Aorta (tissue), 5 donors: Measurements from ENCODE around the gene PSG6. TPM values are rescaled to one million over a fixed set of nuclear protein-coding genes. Genes with fewer than 3 reads are reported as not detected.
"Not testable (repeated sequence)": the region's sequence is repeated elsewhere in the genome, so short reads cannot be mapped to it uniquely, and the experiment has no call there.

Experiments
- ATAC-seq: fragments of 200-7000 bp; cut with Tn5 transposase; one replicate; pipeline ENCODE4 v1.9.1; 2022; ENCODE audit warnings: moderate library complexity; ENCODE audit not compliant: low FRiP score
- DNase-seq, 2 donors: peaks; one replicate each; pipeline ENCODE4 v3.0.0-alpha.2; 2020
- H3K27ac ChIP-seq, 2 donors: one replicate each; pipeline ENCODE4 v1.5.1; 2013; ENCODE audit warnings: low read length in 2 of 2, mild to moderate bottlenecking in 2 of 2, moderate library complexity in 2 of 2, control low read depth in 1 of 2, inconsistent platforms in 1 of 2, low read depth in 1 of 2
- H3K27me3 ChIP-seq, 2 donors: one replicate each; pipeline ENCODE4 v1.6.1; 2013; ENCODE audit warnings: control low read depth in 1 of 2, low read length in 1 of 2, mild to moderate bottlenecking in 1 of 2, moderate library complexity in 1 of 2; ENCODE audit not compliant: insufficient read depth in 2 of 2, control insufficient read depth in 1 of 2
- H3K36me3 ChIP-seq, 2 donors: one replicate each; pipeline ENCODE4 v1.6.1; 2013; ENCODE audit warnings: control low read depth in 1 of 2, low read length in 1 of 2, mild to moderate bottlenecking in 1 of 2; ENCODE audit not compliant: insufficient read depth in 2 of 2, control insufficient read depth in 1 of 2
- H3K4me1 ChIP-seq, 2 donors: one replicate each; pipeline ENCODE4 v1.6.1; 2013; ENCODE audit warnings: low read length in 2 of 2, control low read depth in 1 of 2, mild to moderate bottlenecking in 1 of 2, moderate library complexity in 1 of 2; ENCODE audit not compliant: insufficient read depth in 2 of 2, control insufficient read depth in 1 of 2
- H3K4me3 ChIP-seq, 2 donors: one replicate each; pipeline ENCODE4 v1.5.1; 2013; ENCODE audit warnings: low read length in 2 of 2, control low read depth in 1 of 2, mild to moderate bottlenecking in 1 of 2
- H3K9me3 ChIP-seq: one replicate; pipeline ENCODE4 v1.6.1; 2013; ENCODE audit warnings: mild to moderate bottlenecking, low read length; ENCODE audit not compliant: control insufficient read depth
- WGBS, 2 donors: extraction: QIAGEN DNeasy Blood & Tissue Kit; methylation state at CpG; one replicate each; pipeline ENCODE4 v1.1.7; 2013; 5-methylcytosine and 5-hydroxymethylcytosine counted together
- intact Hi-C, 2 donors: fragments of 100-400 bp; cut with DNase I; formaldehyde crosslinking; loops; one replicate each; pipeline versions ENCODE4 v1.14.2 to v1.15.0; 2022
- polyA plus RNA-seq, 2 donors: library from polyadenylated mRNA; stranded (reverse); fragments of 200-250 nt; gene quantifications; one replicate each; pipeline ENCODE4 v1.2.3, GENCODE V29; 2013
- total RNA-seq, 2 donors: library from RNA; stranded (reverse); fragmentation: NEBNext Ultra II Directional; extraction: Animal tissue kit (Norgen Biotek cat#: 25700); gene quantifications; one replicate each; pipeline ENCODE4 v1.2.1, GENCODE V29; 2021
- donor health status: healthy with polysubstance abuse.
- donor health status: Bipolar disorder and iron deficiency.
- donor health status: DM: no; HTN: no; CAD: no.
- donor health status: DM: no; HTN: no; CAD: no.
- donor health status: DM: yes; HTN: yes; CAD: no.

Gene PSG6
- total and polyA plus RNA-seq, 4 donors: not detected

DNA sequence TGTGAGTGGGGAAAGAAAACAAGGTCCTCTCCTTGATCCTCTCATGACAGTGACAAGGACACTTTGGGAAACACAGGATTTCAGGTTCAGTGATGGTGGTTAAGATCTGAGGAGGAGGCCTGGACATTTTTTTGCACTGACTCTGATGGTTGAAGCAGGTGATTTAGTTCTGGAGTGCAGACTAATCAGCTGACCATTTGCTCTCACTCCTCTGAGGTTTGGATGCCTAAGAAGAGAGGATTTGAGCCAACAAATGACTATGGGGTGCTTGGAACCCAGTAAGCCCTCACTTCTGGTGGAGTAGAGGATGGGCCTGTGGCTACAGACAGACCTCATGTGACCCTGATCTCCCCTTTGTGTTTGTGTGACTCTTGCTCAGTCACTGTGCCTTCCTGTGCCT lies 41.1 kb downstream of the PSG6 start:
- ATAC-seq, DNase-seq, H3K4me1 ChIP-seq, H3K36me3 ChIP-seq, H3K4me3 ChIP-seq, intact Hi-C loops, H3K27ac ChIP-seq, H3K27me3 ChIP-seq, H3K9me3 ChIP-seq: not testable (repeated sequence)

DNA sequence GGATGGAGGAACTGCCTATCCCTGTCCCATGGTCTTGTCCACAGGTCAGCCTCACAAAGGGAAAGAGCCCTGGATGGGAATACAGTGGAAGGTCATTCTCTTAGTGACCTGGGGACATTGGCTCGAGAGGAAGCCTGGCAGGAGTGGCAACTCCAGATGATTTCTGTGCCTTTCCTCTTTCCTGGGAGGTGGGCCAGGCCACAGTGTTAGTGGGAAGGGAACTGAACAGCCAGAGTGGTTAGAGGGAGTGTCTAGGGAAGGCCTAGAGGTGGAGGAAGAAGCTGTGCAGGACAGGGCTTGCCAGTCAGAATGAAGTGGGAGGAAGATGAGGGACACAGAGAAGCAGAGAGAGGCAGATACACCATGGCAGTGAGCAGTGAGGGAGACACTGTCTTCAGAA lies 41.8 kb downstream of the PSG6 start:
- H3K27ac ChIP-seq, ATAC-seq, H3K4me1 ChIP-seq, H3K9me3 ChIP-seq, DNase-seq, H3K36me3 ChIP-seq, H3K27me3 ChIP-seq, intact Hi-C loops, H3K4me3 ChIP-seq: not testable (repeated sequence)
- 47 to 53% methylated on average over 1 of the region's 1 CpG for WGBS, 2 donors

DNA sequence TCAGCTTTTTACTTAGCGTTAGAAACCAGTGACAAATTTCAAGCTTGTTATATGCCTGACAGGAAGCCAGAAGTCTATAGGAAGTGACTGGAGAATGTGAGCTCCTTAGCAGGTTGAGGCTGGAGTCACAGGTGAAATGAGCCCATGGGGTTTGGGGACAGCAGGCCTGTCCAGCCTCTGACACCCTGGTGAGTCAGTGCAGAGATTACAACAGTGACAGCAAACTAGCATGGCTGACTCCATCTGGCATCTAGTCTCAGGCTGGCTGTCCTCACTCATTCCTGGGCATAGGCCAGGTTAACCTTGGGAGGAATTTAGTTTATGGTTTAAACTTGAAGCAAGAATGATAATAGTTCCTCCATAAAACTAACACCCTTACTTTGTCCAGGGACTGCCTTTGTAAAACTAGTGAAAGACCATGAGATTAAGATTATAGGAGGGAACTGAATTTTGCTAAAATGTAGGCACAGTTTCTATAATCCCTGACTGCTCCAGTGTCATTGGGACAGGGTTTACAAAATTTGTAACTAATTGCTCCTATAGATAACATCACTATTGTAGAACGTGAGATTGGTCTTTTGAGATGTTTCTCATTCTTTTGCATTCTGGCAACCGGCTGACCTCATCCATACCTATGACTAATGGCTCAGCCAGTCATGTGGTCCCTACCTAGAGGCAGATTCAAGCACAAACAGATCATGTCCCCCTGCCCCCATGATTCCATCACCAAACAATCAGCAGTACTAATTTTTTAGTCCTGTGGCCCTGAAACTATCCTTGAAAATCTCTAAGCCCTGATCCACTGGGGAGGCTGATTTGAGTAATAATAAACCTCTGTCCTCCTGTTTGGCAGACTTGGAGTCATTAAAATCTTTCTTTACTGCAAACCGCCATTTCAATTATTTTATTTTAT lies 42.5 kb downstream of the PSG6 start:
- H3K27ac ChIP-seq, ATAC-seq, H3K4me3 ChIP-seq, DNase-seq, H3K36me3 ChIP-seq, H3K9me3 ChIP-seq, H3K27me3 ChIP-seq, H3K4me1 ChIP-seq, intact Hi-C loops: not testable (repeated sequence)
- 58 to 60% methylated on average over 4 of the region's 4 CpGs for WGBS, 2 donors

DNA sequence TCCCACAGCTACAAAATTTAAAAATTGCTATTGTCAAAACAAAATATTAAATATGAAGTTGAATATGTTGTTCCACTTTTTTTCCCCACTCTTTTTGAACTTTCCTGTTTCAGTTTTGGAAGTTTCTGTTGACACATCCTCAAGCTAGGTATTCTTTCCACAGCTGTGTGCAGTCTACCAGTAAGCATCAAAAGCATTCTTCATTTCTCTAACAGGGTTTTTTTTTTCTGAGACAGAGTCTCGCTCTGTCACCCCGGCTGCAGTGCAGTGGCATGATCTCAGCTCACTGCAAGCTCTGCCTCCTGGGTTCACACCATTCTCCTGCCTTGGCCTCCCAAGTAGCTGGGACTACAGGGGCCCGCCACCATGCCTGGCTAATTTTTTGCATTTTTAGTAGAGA lies 43.6 kb downstream of the PSG6 start:
- ATAC-seq, H3K4me1 ChIP-seq, DNase-seq, intact Hi-C loops, H3K4me3 ChIP-seq, H3K27ac ChIP-seq, H3K27me3 ChIP-seq, H3K36me3 ChIP-seq, H3K9me3 ChIP-seq: not testable (repeated sequence)
- 72 to 78% methylated on average over 3 of the region's 3 CpGs for WGBS, 2 donors

GRCh38 chr19:42872608-42873007 lies 45.1 kb downstream of the PSG6 start:
- intact Hi-C loops: no loop called here
- WGBS, 2 donors: 63 to 66% methylated on average over 3 of the region's 3 CpGs
- peaks cover 2% of the 10 kb centered on the region for H3K9me3 ChIP-seq
- DNase-seq (no peak), ATAC-seq (no peak)
- H3K27ac ChIP-seq: no peak overlapping the region
- H3K4me3 ChIP-seq: no peak overlapping the region
- H3K36me3 ChIP-seq: no peaks in the 10 kb centered on the region
- H3K4me1 ChIP-seq: no peaks in the 10 kb centered on the region
- H3K27me3 ChIP-seq: no peaks in the 10 kb centered on the region

- Histone ChIP-seq H3K9me3 (no peaks in the 10 kb centered on the region), H3K27ac (no peak overlapping the region), H3K4me1 (no peaks in the 10 kb centered on the region), H3K27me3 (no peaks in the 10 kb centered on the region), H3K36me3 (no peaks in the 10 kb centered on the region), H3K4me3 (no peak overlapping the region)
- intact Hi-C loops: loop anchor here in 1 of 2 donors (10.0 kb wide), 1 partner anchor 63 kb away; no protein-coding TSS in a partner anchor
- WGBS, 2 donors: 64 to 70% methylated on average over 5 of the region's 5 CpGs
- DNase-seq: no peak
- ATAC-seq: no peak
Measured at GRCh38 chr19:42857544-42857867, 60.2 kb downstream of the PSG6 start.

DNA sequence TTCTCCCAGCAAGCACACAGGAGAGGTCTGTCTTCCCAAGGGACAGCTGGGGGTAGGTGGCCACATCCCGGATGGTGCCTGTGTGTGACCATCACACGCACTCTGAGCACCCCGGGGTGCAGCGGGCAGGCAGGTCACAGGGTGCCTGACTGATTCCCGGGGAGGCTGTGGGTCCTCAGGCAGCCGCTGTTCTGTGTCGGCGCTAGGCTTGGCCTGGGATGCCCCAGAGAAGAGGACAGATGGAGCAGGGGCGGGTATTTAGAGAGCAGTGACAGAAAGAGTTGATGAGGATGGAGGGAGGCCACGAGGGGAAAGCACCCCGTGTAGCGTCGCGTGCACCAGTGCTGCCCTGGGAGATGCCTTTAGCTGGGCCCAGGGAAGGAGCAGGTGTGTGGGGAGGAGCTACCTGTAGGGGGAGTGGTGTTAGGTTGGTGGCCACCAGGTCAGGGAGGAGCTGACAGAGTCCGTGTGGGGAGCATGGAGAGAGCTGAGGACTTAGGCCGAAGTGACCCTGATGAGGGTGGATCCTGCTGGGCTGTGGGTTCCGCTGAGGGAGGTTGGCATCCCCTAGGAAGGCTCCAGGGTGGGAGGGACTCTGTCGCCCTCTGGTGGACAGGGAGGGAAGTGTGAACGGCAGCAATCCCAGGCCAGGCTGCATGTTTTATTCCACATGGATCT lies 60.7 kb downstream of the PSG6 start:
- not testable (repeated sequence) for ATAC-seq, H3K4me3 ChIP-seq, H3K27me3 ChIP-seq, H3K4me1 ChIP-seq, H3K27ac ChIP-seq, H3K9me3 ChIP-seq, H3K36me3 ChIP-seq, DNase-seq
- intact Hi-C loops: loop anchor here in 1 of 2 donors (10.0 kb wide), 1 partner anchor 62 kb away; no protein-coding TSS in a partner anchor
- 79 to 87% methylated on average over 19 of the region's 19 CpGs for WGBS, 2 donors

DNA sequence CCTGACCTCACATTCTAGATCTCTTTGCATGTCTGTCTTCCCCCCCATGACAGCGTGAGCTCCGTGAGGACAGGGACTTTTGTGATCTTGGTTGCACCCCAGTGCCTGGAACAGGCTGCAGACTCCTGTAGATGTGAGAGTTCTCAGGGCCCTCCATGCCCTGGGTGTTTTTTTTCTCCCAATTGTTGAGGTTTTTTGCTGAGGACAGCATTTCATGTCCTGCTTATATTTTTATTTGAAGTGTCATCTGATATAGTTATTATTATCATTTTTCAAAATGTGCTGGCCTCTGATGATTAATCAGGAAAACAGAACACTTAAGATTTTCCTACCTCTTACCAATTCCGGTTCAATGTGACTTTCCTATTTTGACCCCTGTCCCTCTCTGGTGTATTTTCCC lies 62.9 kb downstream of the PSG6 start:
- WGBS, 2 donors: 85 to 88% methylated on average over 1 of the region's 3 CpGs
- not testable (repeated sequence) for H3K4me1 ChIP-seq, H3K27me3 ChIP-seq, H3K9me3 ChIP-seq, H3K36me3 ChIP-seq, H3K4me3 ChIP-seq, ATAC-seq, H3K27ac ChIP-seq, DNase-seq
- intact Hi-C loops: loop anchor here in 1 of 2 donors (10.0 kb wide), 1 partner anchor 60 kb away; no protein-coding TSS in a partner anchor

GRCh38 chr19:42853231-42853630 lies 64.5 kb downstream of the PSG6 start:
- H3K27me3 ChIP-seq, H3K4me3 ChIP-seq, H3K36me3 ChIP-seq, H3K27ac ChIP-seq, DNase-seq, H3K4me1 ChIP-seq, ATAC-seq, H3K9me3 ChIP-seq: not testable (repeated sequence)
- 79 to 80% methylated on average over 1 of the region's 1 CpG for WGBS, 2 donors
- intact Hi-C loops: loop anchor here in 1 of 2 donors (10.0 kb wide), 1 partner anchor 58 kb away; no protein-coding TSS in a partner anchor
